ENCODE measurements around the gene SLC25A12.

Gene SLC25A12

DNA sequence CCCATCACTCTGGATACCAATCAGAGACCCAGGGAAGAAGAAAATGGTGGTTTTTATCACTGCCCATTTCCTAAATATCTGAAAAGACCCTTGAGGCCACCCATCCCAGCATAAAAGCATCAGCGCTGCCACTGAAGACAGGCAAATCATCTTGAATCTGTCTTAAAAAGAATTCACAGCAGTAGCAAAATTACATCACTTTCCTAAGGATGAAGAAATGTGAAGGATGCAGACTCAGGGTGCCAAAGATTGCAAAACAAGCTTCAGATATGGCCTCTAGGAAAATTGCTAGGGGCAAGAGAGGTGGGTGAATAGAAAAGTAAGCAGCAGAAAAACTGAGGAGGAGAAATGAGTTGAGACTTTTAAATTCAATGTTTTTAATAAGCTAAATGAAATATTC is 70.0 kb downstream of the SLC25A12 start:
- TF ChIP-seq, protein P1, sequence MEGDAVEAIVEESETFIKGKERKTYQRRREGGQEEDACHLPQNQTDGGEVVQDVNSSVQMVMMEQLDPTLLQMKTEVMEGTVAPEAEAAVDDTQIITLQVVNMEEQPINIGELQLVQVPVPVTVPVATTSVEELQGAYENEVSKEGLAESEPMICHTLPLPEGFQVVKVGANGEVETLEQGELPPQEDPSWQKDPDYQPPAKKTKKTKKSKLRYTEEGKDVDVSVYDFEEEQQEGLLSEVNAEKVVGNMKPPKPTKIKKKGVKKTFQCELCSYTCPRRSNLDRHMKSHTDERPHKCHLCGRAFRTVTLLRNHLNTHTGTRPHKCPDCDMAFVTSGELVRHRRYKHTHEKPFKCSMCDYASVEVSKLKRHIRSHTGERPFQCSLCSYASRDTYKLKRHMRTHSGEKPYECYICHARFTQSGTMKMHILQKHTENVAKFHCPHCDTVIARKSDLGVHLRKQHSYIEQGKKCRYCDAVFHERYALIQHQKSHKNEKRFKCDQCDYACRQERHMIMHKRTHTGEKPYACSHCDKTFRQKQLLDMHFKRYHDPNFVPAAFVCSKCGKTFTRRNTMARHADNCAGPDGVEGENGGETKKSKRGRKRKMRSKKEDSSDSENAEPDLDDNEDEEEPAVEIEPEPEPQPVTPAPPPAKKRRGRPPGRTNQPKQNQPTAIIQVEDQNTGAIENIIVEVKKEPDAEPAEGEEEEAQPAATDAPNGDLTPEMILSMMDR (conservative IDR thresholded peaks at IDR 0.05; ENCODE audit: low read depth, low read length) = no peak
- no peaks in the 10 kb centered on the region for H3K79me2 ChIP-seq (ENCODE audit: insufficient read depth, low read depth)
- no peak overlapping the region for H3K4me3 ChIP-seq (IDR thresholded peaks at IDR 0.05; ENCODE audit: insufficient read depth, low read depth, low read length)
- H3K27ac ChIP-seq = no peak overlapping the region
- H2AFZ ChIP-seq (ENCODE audit: low read depth) = no peak overlapping the region
- no peaks in the 10 kb centered on the region for H4K20me1 ChIP-seq (ENCODE audit: insufficient read depth)
- H3K27me3 ChIP-seq (ENCODE audit: insufficient read depth, low read depth) = no peaks in the 10 kb centered on the region
- H3K9ac ChIP-seq = no peak overlapping the region
- no peak overlapping the region for H3K4me2 ChIP-seq
- H3K36me3 ChIP-seq (ENCODE audit: insufficient read depth) = no peaks in the 10 kb centered on the region
- H3K4me1 ChIP-seq (ENCODE audit: low read depth, poor library complexity, severe bottlenecking) = no peaks in the 10 kb centered on the region

DNA sequence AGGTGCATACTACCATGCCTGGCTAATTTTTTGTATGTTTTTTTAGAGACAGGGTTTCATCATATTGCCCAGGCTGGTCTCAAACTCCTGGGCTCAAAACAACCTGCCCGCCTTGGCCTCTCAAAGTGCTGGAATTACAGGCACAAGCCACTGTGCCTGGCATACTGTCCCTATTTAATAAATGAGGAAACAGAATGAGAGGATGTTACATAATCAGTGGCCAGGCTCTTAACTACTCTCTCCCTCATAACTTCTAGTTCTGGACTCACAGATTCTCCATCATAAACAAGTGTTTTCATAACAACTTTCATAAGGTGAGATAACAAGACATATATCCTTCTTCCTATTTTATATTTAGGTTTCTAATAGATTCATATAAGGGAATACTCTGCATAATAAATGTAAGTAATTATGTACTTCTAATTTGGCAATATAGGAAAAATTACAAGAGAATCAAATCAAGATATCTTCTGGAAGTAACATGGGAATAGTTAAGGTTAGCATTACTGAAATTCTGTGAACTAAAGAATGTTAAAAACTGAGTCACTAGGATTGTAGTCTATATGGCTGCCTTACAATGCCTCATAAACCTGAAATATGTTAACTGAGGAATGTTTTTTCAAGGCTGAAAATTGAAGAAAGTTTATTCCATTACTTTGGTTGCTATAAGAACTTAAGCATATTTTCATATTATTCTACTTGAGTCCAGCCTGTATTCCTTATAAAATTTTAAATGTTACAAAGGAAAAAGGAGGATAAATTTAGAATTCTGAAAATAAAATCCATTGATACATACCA is 71.3 kb downstream of the SLC25A12 start:
- H3K79me2 ChIP-seq (ENCODE audit: insufficient read depth, low read depth) = no peaks in the 10 kb centered on the region
- H3K4me2 ChIP-seq = no peak overlapping the region
- H3K4me3 ChIP-seq (IDR thresholded peaks at IDR 0.05; ENCODE audit: insufficient read depth, low read depth, low read length) = no peak overlapping the region
- no peaks in the 10 kb centered on the region for H4K20me1 ChIP-seq (ENCODE audit: insufficient read depth)
- H3K9ac ChIP-seq = no peak overlapping the region
- H3K4me1 ChIP-seq (ENCODE audit: low read depth, poor library complexity, severe bottlenecking) = no peaks in the 10 kb centered on the region
- no peak overlapping the region for H2AFZ ChIP-seq (ENCODE audit: low read depth)
- TF ChIP-seq, protein P1 (conservative IDR thresholded peaks at IDR 0.05; ENCODE audit: low read depth, low read length) = no peak
- H3K36me3 ChIP-seq (ENCODE audit: insufficient read depth) = no peaks in the 10 kb centered on the region
- H3K27ac ChIP-seq = no peak overlapping the region
- no peaks in the 10 kb centered on the region for H3K27me3 ChIP-seq (ENCODE audit: insufficient read depth, low read depth)

DNA sequence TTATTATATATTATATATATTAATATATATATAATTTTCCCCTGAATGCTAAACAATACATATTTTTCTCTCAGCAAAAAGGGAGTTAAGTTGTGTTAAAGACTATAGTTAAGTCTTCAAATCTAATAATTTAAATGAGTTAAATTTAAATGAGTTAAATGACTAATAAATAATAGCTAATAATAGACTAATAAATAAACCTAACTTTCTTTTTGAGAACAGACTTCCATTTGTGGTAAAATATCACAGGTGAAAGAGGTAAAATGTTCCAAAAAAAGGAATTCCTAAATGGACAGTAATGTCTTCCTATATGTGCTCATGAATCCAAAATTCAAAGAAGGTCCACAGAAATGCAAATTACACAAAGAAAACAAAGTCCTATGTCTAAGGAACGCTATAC is 74.6 kb downstream of the SLC25A12 start:
- Histone ChIP-seq H2AFZ (ENCODE audit: low read depth) (no peak overlapping the region), H3K27ac (no peak overlapping the region), H3K79me2 (ENCODE audit: insufficient read depth, low read depth) (no peaks in the 10 kb centered on the region), H3K27me3 (ENCODE audit: insufficient read depth, low read depth) (no peaks in the 10 kb centered on the region), H3K4me3 (IDR thresholded peaks at IDR 0.05; ENCODE audit: insufficient read depth, low read depth, low read length) (no peak overlapping the region), H3K4me1 (ENCODE audit: low read depth, poor library complexity, severe bottlenecking) (peaks cover 8% of the 10 kb centered on the region), H3K9ac (no peak overlapping the region), H4K20me1 (ENCODE audit: insufficient read depth) (no peaks in the 10 kb centered on the region), H3K4me2 (no peak overlapping the region), H3K36me3 (ENCODE audit: insufficient read depth) (no peaks in the 10 kb centered on the region)
- TF ChIP-seq, protein P1 (conservative IDR thresholded peaks at IDR 0.05; ENCODE audit: low read depth, low read length) = no peak

DNA sequence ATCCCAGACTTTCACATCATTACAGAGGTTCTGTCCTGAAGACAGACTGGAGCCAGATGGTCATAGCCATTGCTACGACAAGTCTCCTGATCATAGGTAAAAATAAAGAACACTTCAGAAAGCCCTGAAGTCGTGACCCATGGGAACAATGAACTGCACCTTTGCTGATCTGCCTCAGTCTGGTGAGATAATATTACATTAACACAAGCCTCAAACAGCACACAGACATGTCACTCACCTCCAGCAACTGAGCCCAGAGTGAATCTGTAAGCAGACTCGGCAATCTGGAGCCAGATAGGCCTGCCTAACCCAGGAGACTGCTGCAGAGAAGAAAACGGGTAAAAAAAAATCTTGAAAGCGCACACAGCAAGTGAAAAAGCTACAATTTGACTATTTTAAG is 79.2 kb downstream of the SLC25A12 start:
- Histone ChIP-seq H3K36me3 (ENCODE audit: insufficient read depth) (no peaks in the 10 kb centered on the region; the same call in 1 of the 2 replicates), H3K27ac (no peak overlapping the region), H4K20me1 (ENCODE audit: insufficient read depth) (no peaks in the 10 kb centered on the region), H3K79me2 (ENCODE audit: insufficient read depth, low read depth) (no peaks in the 10 kb centered on the region), H3K4me3 (IDR thresholded peaks at IDR 0.05; ENCODE audit: insufficient read depth, low read depth, low read length) (no peak overlapping the region), H3K4me2 (no peak overlapping the region), H2AFZ (ENCODE audit: low read depth) (no peak overlapping the region), H3K27me3 (ENCODE audit: insufficient read depth, low read depth) (no peaks in the 10 kb centered on the region), H3K9ac (no peak overlapping the region), H3K4me1 (ENCODE audit: low read depth, poor library complexity, severe bottlenecking) (peaks cover 8% of the 10 kb centered on the region)
- TF ChIP-seq, protein P1 (conservative IDR thresholded peaks at IDR 0.05; ENCODE audit: low read depth, low read length) = no peak
